Uterus (tissue), 2 donors: ENCODE results near the gene COLGALT1.

Experiments used
- CTCF ChIP-seq, 4 experiments: fragments of 200-600 bp in 2 of 4; fragments of 450-650 bp in 2 of 4; sonication (generic) in 2 of 4; IDR thresholded peaks; one replicate each; pipeline ENCODE4 v1.5.1; 2016 to 2019; ENCODE audit warnings: antibody characterized with exemption in 4 of 4, mild to moderate bottlenecking in 2 of 4, moderate library complexity in 1 of 4
- POLR2A ChIP-seq, 2 donors: fragments of 450-650 bp; IDR thresholded peaks; one replicate each; pipeline ENCODE4 v1.6.1; 2016; ENCODE audit warnings: antibody characterized with exemption in 2 of 2, mild to moderate bottlenecking in 1 of 2, moderate library complexity in 1 of 2

DNA sequence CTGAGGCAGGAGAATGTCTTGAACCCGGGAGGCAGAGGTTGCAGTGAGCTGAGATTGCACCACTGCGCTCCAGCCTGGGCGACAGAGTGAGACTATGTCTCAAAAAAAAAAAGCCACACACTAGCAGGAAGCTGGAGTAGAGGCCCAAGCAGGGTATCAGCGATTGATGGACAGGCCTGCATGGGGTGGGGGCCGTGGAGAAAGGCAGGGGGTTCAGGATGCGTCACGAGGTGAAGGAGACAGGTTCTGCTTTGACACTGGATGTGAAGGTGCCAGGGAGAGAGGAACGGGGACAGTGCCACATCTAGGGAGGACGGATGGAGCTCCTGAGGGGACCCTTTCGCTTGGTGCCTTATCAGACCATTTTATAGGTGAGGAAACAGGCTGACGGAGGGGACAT is 7.1 kb downstream of the COLGALT1 start:
- TF ChIP-seq CTCF (IDR thresholded peaks at IDR 0.05) (no peak), POLR2A (IDR thresholded peaks at IDR 0.05) (no peak)
